Stimulated activated CD8-positive, alpha-beta memory T cell treated with anti-CD3 and anti-CD28 coated beads, Interleukin-15, amount 100 ng/mL, for 1 hour (primary cell): ENCODE results near the gene ANO9.
"Not testable (repeated sequence)": the region's sequence is repeated elsewhere in the genome, so short reads cannot be mapped to it uniquely, and the experiment has no call there.

Experiments
- DNase-seq: peaks from one replicate; pipeline ENCODE4 v3.0.0-alpha.2; 2020; ENCODE audit warnings: low read depth

ANO9 gene

DNA sequence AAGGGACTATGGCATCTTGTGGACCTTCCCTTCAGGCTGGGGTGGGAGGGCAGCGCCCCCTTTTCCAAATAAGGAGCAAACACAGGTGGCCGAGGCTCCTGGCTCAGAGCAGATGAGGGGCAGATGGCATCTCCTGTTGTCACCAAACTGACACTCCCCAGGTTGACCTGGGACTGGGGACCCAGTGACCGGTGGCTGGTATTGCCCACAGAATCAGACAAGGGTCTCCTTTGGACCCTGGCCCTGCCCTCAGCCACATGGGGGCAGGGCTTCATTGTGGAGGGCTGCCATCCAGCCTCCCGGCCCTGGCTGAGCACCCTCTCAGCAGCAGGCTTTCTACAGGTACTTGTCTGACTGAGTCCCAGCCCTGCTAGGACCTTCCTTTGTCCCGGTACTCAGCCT is 26.2 kb downstream of the ANO9 start:
- no peak for DNase-seq

DNA sequence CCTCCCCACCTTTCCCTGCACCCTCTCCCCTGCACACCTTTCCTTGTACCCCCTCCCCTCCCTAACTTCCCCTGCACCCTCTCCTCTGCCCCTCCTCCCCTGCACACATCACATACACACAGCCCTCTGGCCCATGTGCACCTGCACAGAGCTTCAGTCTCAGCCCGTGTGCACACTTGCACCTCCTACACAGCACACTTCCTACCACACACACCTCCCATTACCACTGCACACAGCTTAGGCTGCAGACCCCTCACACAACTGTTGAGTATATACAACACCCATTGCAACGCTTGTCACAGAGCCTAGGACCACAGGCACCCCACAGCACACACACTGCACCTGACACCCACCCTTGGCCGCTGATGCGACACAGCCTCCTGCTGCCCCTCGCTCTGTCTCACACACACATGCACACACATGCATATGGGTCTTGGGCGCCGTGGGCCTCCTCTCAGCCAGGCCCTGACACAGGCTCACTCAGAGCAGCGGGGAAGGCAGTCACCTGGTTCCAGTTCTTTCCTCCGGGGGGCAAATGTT is 27.4 kb downstream of the ANO9 start:
- no peak for DNase-seq

DNA sequence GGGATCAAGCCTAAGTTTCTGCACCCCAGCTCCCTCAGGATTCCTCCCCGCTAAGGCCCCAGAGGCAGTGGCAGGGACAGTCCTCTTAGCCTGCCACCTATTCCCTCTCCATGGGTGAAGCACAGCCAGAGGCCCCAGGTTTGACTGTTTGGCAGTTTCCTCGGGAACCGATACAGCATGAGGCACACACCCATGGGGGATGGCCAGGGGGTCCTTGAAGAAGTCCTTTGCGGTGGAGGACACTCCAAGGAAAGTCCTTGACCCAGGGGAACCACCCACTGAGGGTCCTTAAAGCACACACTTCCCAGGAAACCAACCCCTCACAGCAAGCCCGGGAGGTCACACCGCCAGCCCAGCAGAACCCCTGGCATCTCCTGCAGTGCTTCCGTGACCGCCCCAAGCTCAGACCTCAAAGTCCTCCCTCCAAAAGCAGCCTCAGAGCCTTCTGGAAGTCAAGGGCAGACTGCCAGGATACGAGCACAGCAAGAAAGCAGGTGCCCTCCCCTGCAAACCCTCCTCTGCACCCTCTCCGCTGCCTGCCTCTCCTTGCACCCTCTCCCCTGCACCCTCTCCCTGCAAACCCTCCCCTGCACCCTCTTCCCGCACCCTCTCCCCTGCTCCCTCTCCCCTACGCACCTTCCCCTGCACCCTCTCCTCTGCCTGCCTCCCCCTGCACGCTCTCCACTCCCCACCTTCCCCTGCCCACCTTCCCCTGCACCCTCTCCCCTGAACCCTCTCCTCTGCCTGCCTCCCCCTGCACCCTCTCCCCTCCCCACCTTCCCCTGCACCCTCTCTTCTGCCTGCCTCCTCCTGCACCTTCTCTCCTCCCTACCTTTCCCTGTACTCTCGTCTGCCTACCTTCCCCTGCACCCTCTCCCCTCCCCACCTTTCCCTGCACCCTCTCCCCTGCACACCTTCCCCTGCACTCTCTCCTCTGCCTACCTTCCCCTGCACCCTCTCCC is 28.4 kb downstream of the ANO9 start:
- DNase-seq: no peak

DNA sequence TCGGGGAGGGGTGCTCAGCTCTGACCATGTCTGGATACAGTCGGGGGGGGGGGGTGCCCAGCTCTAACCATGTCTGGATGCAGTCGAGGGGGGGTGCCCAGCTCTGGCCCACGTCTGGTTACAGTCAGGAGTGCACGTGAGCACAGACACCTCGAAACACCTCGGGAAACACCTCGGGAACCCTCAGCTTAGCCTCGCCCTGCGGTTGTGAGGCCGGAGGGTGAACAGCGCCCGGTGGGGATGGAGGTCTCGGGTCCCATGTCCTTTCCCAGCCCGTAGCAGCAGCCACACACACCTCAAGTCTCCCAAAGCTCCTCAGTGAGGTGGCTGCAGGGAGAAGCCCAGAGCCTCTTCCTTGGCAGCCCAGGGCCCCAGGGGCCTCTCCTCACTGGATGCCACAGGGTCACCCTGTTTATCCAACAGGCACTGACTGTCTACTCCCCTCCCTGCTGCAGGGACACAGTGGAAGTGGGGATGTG is 29.1 kb downstream of the ANO9 start:
- no peak for DNase-seq

DNA sequence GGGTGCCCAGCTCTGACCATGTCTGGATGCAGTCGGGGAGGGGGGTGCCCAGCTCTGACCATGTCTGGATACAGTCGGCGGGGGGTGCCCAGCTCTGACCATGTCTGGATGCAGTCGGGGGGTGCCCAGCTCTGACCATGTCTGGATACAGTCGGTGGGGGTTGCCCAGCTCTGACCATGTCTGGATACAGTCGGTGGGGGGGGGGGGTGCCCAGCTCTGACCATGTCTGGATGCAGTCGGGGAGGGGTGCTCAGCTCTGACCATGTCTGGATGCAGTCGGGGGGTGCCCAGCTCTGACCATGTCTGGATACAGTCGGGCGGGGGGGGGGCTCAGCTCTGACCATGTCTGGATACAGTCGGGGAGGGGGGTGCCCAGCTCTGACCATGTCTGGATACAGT is 30.3 kb downstream of the ANO9 start:
- DNase-seq: not testable (repeated sequence)

DNA sequence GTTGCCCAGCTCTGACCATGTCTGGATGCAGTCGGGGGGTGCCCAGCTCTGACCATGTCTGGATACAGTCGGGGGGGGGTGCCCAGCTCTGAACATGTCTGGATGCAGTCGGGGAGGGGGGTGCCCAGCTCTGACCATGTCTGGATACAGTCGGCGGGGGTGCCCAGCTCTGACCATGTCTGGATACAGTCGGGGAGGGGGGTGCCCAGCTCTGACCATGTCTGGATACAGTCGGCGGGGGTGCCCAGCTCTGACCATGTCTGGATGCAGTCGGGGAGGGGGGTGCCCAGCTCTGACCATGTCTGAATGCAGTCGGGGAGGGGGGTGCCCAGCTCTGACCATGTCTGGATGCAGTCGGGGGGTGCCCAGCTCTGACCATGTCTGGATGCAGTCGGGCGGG is 31.1 kb downstream of the ANO9 start:
- not testable (repeated sequence) for DNase-seq

DNA sequence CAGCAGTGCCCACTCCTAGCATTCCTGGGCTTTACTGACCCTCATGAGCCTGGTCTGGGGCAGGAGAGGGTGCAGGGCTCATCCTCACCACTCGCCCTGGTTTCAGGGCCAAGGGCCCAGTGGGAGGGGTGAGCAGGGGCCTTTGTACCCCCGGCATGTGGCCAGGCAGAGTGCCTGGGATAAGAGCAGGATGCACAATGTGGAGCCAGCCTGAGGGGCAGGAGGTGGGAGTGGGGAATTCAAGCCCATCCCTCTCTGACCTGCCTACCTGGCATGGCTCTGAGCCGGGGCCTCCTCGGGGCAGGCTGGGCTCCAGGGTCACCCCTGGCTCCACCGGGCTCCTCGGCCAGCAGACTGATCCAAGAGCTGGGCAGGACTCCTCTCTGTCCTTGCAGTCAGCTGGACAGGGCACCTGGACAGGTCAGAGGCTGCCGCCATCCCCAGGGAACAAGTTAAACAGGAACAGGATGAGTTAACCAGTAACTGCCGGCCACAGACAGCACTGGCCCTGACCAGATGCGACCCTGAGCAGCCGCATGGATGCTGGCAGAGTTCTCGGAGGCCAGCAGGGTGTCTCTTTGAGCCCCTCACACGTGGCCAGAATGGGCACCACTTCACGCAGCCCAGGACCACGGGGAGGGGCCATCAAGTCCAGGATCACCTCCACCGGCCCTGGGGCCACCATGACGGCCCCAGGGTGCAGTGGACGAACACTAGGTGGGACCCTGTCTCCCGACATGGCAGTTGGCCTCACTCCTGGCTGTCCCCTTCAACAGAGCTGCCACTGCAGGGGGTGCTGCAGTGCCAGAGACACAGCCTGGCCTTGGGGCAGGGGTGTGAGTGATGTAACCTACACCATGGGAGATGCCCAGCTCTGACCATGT is 32.0 kb downstream of the ANO9 start:
- DNase-seq: no peak

DNA sequence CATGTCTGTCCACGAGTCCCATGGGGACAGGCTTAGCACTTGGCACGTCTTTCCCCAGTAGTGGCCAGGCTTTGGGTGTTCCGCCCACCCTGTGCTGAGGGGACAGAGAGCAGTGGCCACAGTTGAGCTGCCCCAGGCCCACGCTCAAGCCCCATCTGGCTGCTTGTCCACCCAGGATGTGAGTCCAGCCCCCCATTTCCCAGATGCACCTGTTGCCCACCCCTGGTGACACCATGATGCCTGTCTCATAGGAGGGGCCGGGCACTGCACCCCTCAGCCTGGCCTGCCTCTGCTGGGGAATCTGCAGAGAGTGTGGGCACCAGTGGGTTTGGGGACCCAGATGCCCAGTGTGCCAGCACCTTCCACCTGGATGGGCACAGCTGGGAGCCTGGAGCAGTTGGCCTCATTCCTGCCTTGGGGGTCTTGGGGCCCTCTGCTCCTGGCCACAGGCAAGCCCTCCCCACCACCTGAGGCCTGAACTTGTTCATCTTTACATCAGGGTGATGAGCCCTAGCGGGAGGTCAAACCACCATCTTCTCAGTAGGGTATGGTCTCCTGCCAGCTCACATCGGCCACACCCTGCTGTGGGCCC is 32.7 kb downstream of the ANO9 start:
- DNase-seq: no peak

DNA sequence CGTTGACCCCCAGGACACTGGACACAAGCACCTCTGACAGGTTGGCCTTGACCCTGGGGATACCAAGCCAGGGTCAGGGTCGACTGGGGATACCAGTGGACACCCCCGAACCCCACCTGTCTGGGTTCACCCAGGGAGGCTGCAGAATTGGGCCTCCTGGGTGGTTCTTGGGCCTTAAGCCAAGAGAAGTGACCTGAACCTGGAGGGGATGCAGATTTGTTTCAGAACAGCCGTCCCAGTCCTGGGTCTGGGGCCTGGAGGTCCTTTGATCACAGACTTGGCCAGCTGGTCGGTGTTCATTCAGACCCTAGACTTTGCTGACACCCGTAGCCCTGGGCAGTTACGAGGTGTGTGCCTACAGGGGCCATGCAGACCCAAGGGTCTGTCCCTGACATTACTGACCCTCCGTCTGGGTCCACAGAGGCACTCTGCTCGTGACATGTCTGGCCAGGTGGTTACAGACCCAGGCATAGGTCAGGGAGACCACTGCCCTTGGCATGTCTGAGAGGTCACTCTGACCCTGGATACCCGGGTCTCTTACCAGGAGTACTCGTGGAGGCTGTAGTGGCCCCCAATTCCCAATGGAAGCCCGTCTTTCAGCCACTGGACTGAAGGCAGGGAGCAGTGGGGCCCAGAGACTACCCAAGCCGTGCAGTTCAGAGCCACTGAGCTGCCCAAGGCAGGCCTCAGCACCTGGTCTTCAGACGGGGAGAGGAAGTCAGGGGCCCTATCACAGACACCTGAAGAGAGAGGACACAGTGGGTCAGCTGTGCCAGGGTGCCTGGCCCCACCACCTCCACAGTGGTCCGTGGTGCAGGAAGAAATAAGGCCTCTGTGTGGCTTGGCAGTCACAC is 33.4 kb downstream of the ANO9 start:
- no peak for DNase-seq

DNA sequence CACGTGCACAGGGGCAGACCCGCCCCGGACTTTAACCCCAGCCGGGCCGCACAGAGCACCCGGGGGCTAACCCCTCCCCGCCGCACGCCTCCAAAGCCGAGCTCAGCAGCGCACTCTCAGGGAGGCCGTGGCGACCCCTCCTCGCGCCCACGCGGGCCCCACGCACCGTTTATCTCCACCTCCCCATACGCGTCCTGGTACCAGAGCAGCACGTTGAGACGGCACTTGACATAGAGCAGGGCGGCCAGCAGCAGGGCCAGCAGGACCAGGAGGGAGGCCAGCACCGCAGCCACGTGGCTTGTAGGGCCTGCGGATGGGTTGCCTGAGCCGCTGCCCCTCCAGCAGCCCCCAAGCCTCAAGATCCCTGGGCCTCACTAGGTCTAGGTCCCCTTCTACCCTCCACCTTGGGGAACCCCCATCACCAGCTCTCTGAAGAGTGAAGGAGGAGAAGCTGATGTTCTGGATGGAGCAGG is 34.1 kb downstream of the ANO9 start:
- no peak for DNase-seq

DNA sequence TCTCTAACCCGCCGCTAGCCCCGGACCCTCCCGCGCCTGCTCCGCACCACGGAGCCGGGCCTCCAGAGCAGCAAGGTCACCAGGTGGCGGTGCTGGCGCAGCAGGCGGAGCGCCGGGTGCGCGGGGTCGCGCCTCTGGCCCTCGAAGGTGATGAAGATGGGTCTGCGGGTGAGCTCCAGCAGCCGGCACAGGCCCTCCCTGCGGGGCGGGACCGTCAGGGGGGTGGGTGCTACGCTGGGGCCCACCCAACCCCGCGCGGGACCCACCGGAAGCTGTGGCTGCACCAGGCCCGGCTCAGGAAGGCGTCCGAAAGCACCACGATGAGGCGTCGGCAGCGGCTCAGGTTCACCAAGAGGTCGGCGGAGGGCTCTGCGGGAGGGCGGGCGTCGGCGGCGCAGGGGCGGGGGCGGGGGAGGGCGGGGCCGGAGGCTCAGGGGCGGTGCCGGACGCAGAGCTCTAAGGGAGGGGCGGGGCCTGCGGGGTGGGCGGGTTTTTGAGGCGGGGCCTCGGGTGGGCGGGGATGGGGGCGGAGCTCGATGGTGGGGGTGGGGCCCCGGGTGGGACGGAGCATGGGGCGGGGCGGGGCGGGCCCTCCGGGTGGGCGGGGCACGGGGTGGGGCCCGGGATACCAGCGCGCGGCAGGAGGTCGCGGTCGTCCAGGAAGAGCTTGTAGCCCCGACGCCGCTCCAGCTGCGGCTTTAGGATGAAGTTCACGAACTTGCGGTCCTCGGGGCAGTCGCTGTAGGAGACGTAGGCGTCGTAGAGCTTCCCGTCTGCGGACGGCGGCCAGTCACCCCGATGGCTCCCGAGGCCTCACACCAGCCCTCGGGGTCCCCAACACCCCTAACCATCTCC is 34.8 kb downstream of the ANO9 start:
- peak; percentile 75 for DNase-seq

DNA sequence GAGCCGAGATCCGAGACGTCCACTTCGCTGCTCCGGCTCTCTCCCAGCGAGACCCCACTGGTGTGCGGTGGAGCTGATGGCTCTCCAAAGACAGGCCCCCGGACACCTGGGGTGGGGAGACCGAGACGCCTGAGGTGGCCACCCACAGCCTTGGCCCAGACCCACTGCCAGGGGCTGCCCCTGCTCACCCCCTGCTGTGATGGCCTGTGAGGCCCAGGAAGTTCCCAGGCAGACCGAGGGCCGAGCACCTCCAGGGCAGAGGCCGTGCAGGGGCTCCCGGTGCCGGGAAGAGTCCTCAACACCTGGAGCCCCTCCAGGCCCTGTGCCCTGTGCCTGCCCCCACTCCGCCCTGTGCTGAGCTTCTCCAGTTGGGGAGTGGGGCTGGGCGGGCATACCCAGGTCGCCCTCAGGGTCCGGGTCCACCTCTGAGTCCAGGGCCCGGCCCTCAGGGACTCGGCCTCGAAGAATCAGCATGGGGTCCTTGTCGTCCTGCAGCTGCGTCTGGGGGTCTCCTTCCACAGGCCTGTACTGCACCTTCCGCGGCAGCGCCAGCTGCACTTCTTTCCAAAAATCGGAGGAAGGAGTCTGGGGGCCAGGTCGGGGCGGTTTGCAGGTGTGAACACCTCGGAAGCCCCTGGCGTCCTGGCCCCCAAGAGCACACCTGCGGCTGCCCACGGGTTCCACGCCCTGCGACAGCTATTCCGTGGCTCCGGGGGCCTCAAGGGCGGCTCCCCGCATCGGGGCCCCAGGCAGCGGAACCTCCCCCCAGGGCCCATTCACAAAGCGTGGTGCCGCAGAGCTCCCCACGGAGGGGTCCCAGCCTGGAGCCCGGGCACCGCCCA is 35.6 kb downstream of the ANO9 start:
- DNase-seq: no peak

DNA sequence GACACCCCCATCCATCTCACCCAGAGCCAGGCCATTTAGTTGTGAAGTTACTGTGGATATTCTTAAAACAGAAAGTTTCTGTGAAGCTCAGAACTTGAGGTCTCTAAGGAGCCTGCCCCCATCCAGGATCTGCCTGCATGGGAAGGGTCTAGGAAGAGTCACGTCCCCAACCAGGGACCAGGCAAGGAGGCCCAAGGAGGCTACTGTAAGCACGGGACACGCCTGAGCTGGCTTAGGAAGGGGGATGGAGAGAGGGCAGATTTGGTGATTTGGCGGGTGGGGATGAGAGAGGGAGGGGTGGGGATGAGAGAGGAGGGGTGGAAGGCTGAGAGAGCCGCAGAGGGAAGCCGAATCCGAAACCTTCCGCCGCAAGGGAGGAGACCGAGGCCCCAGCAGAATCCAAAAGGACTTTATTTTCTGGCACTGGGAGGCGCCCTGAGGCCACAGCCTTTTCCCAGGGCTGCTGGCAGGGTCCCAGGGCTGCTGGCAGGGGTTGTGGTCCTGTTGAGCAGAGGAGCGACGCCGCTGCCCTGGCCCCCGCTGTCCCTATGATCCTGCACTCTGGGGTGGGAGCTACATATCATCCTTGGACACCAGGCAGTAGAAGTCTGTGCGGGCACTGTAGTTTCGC is 36.4 kb downstream of the ANO9 start:
- DNase-seq: no peak

DNA sequence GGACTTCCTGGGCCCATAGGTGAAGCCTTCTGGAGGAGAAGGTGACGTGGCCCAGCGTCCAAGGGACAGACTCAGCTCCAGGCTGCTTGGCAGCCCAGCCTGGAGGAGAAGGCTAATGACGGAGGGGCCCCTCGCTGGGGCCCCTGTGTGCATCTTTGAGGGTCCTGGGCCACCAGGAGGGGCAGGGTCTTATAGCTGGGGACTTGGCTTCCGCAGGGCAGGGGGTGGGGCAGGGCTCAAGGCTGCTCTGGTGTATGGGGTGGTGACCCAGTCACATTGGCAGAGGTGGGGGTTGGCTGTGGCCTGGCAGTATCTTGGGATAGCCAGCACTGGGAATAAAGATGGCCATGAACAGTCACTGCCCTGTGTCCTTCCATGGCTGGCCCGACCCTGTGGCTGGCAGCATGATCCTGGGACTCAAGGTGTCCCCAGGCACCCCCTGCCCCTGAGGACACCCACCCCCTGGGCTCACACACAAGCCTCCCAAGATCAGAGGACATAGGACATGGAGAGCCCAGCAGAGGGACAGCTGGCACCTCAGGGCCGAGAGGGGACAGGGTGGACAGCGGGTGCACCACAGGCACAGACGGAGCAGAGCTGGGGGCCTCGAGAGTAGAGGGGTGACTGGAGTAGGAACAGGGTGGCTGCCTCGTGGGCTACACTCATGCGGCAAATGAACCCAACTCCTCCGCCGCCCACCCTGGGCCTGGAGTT is 37.1 kb downstream of the ANO9 start:
- no peak for DNase-seq

DNA sequence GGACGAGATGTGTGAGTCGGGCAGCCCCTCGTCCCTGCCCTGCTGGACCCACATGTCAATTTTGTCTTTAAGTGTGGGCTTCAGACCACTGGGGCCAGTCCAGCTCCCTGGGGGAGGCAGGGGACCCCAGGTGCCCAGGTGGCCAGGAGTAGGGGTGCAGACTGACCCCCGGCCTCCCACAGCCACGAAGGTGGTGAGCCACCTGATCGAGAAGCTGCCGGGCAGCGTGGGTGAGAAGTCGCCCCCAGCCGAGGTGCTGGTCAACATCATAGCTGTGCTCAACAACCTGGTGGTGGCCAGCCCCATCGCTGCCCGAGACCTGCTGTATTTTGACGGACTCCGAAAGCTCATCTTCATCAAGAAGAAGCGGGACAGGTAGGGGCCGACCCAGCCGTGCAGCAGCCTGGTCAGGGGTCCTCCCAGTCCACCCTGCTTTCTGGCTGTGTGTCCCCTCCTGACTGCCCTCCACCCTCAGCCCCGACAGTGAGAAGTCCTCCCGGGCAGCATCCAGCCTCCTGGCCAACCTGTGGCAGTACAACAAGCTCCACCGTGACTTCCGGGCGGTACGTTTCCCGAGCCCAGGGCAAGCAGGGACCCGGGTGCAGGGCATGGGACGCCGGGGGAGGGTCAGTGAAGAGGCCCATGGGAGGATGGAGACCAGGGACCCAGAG is 37.9 kb downstream of the ANO9 start:
- DNase-seq: no peak

DNA sequence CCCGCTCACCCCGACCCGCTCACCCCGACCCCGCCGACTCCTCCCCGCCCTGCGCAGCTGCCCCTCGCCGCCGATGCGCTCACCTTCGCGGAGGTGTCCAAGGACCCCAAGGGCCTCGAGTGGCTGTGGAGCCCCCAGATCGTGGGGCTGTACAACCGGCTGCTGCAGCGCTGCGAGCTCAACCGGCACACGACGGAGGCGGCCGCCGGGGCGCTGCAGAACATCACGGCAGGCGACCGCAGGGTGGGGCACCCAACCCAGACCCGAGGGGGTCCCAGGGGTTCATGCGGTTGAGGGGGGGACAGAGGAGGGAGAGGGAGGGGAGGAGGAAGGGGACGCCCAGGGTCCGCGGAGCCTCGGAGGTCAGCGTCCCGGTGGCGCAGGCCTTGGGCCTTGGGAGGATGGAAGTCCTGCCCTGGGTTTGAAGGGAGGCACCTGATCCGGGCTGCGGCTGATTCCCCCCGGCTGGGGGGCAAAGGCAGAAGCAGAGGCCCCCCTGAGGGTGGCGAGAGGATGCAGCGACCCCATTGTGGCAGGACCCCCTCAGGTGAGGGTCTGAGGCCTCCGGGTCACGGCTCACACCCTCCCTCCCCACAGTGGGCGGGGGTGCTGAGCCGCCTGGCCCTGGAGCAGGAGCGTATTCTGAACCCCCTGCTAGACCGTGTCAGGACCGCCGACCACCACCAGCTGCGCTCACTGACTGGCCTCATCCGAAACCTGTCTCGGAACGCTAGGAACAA is 38.6 kb downstream of the ANO9 start:
- DNase-seq: no peak

DNA sequence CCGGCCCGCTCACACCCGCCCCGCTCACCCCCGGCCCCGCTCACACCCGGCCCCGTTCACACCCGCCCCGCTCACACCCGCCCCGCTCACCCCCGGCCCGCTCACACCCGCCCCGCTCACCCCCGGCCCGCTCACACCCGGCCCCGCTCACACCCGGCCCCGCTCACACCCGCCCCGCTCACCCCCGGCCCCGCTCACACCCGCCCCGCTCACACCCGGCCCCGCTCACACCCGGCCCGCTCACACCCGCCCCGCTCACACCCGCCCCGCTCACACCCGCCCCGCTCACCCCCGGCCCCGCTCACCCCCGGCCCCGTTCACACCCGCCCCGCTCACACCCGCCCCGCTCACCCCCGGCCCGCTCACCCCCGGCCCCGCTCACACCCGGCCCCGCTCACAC is 40.6 kb downstream of the ANO9 start:
- not testable (repeated sequence) for DNase-seq
